ENCODE measurements around the gene RCAN2. TPM values are rescaled to one million over a fixed set of nuclear protein-coding genes. Genes with fewer than 3 reads are reported as not detected.

RCAN2 gene
- total and polyA plus RNA-seq, 2 donors (not counting 1 experiment from before 2014, with no cell fraction given): not detected

DNA sequence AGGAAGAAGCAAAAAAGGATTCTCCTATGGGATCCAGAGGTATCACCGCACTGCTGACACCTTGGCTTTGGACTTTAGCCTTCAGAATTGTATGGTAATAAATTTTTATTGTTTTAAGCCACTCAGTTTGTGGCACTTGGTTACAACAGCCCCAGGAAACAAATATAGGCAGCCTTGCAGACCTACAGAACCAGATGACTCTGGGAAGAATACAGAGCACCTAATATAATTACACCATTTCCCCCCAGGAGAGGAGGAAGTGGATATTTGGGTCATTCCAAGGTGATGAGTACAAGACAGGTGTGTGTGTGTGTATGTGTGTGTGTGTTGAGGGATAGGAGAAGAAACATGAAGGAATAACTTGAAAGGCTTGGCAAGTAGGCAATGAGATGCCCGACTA lies 236.3 kb downstream of the RCAN2 start:
- ATAC-seq (ENCODE audit: low read depth) (no peak), DNase-seq (no peak)
- Mint-ChIP-seq H3K4me1 (no peaks in the 10 kb centered on the region), H3K4me3 (no peak overlapping the region), H3K9me3 (ENCODE audit: insufficient read depth) (peaks cover 3% of the 10 kb centered on the region), H3K27ac (no peak overlapping the region), H3K27me3 (no peaks in the 10 kb centered on the region)
- no peaks in the 10 kb centered on the region for H3K9me3 ChIP-seq (ENCODE audit: control extremely low read depth in 1 of 3, control insufficient read depth in 2 of 3, insufficient read depth in 1 of 3, low read length in 2 of 3)
- H3K4me1 ChIP-seq (ENCODE audit: control insufficient read depth in 2 of 2, insufficient read depth in 2 of 2, low read length in 2 of 2): no peaks in the 10 kb centered on the region
- H3K27ac ChIP-seq (ENCODE audit: low read length in 2 of 2): no peak overlapping the region
- TF ChIP-seq EZH2 (IDR thresholded peaks at IDR 0.05; ENCODE audit: borderline replicate concordance, insufficient read depth, low read depth, low read length, poor library complexity, severe bottlenecking): no peak
- H3K27me3 ChIP-seq (replicated peaks in 1 of 4; ENCODE audit: control extremely low read depth in 1 of 4, control insufficient read depth in 3 of 4, insufficient read depth in 4 of 4, low read length in 3 of 4): peaks cover 0 to 8% (median 1%) of the 10 kb centered on the region in 4 experiments
- CTCF ChIA-PET: no interaction called here
- intact Hi-C loops (cut with micrococcal nuclease): no loop called here
- POLR2A ChIA-PET: no interaction called here
- H3K4me3 ChIP-seq (ENCODE audit: control extremely low read depth in 1 of 5, extremely low read depth in 1 of 5, insufficient read depth in 1 of 5, low read depth in 2 of 5, low read length in 4 of 5): no peak overlapping the region
- H3K79me2 ChIP-seq (ENCODE audit: control insufficient read depth, insufficient read depth, low read length): no peaks in the 10 kb centered on the region
- no peak overlapping the region for H3K4me2 ChIP-seq (replicated peaks; ENCODE audit: low read depth, low read length, poor library complexity, severe bottlenecking)
- no peaks in the 10 kb centered on the region for H3K36me3 ChIP-seq (replicated peaks in 1 of 2; ENCODE audit: control extremely low read depth in 1 of 2, control insufficient read depth in 1 of 2, extremely low read depth in 1 of 2, insufficient read depth in 2 of 2, low read length in 1 of 2)
- no peak overlapping the region for H2AFZ ChIP-seq (ENCODE audit: insufficient read depth, low read depth, low read length, poor library complexity, severe bottlenecking)
- 96% methylated on average over 2 of the region's 2 CpGs for WGBS (ENCODE audit: insufficient coverage)
- no peaks in the 10 kb centered on the region for H4K20me1 ChIP-seq (ENCODE audit: control insufficient read depth, insufficient read depth, low read length, poor library complexity, severe bottlenecking)
- no peak overlapping the region for H3K9ac ChIP-seq (ENCODE audit: low read length)

DNA sequence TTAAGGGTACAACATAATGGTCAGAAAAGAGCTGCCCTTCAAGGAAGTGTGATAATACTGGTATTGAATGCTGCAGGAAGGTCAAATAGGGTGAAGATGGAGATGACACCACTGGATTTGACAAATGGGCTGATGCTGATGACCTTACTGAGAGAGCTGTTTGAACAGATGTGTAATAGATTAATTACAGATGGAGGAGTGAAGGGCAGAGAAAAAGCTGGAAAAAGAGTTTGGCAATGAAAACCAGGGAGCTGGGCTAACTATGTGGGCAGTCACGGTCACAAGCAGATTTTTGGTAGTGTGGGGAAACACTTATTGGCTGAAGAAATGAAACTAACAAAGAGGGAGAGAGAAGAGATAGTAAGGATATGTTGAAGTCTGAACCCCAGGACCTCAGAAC lies 236.9 kb downstream of the RCAN2 start:
- no peaks in the 10 kb centered on the region for H3K9me3 ChIP-seq (ENCODE audit: control extremely low read depth in 1 of 3, control insufficient read depth in 2 of 3, insufficient read depth in 1 of 3, low read length in 2 of 3)
- H3K4me3 Mint-ChIP-seq: no peak overlapping the region
- WGBS (ENCODE audit: insufficient coverage): 79% methylated on average over 1 of the region's 1 CpG
- ChIA-PET CTCF (no interaction called here), POLR2A (no interaction called here)
- TF ChIP-seq EZH2 (IDR thresholded peaks at IDR 0.05; ENCODE audit: borderline replicate concordance, insufficient read depth, low read depth, low read length, poor library complexity, severe bottlenecking): no peak
- TF ChIP-seq, protein P1, sequence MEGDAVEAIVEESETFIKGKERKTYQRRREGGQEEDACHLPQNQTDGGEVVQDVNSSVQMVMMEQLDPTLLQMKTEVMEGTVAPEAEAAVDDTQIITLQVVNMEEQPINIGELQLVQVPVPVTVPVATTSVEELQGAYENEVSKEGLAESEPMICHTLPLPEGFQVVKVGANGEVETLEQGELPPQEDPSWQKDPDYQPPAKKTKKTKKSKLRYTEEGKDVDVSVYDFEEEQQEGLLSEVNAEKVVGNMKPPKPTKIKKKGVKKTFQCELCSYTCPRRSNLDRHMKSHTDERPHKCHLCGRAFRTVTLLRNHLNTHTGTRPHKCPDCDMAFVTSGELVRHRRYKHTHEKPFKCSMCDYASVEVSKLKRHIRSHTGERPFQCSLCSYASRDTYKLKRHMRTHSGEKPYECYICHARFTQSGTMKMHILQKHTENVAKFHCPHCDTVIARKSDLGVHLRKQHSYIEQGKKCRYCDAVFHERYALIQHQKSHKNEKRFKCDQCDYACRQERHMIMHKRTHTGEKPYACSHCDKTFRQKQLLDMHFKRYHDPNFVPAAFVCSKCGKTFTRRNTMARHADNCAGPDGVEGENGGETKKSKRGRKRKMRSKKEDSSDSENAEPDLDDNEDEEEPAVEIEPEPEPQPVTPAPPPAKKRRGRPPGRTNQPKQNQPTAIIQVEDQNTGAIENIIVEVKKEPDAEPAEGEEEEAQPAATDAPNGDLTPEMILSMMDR (IDR thresholded peaks at IDR 0.05): no peak
- H4K20me1 ChIP-seq (ENCODE audit: control insufficient read depth, insufficient read depth, low read length, poor library complexity, severe bottlenecking): no peaks in the 10 kb centered on the region
- no peaks in the 10 kb centered on the region for H3K36me3 ChIP-seq (replicated peaks in 1 of 2; ENCODE audit: control extremely low read depth in 1 of 2, control insufficient read depth in 1 of 2, extremely low read depth in 1 of 2, insufficient read depth in 2 of 2, low read length in 1 of 2)
- peaks cover 3% of the 10 kb centered on the region for H3K9me3 Mint-ChIP-seq (ENCODE audit: insufficient read depth)
- H3K9ac ChIP-seq (ENCODE audit: low read length): no peak overlapping the region
- no peak overlapping the region for H3K27ac ChIP-seq (ENCODE audit: low read length in 2 of 2)
- no peaks in the 10 kb centered on the region for H3K27me3 Mint-ChIP-seq
- no peak for DNase-seq
- H3K79me2 ChIP-seq (ENCODE audit: control insufficient read depth, insufficient read depth, low read length): no peaks in the 10 kb centered on the region
- H3K4me1 ChIP-seq (ENCODE audit: control insufficient read depth in 2 of 2, insufficient read depth in 2 of 2, low read length in 2 of 2): no peaks in the 10 kb centered on the region
- intact Hi-C loops (cut with micrococcal nuclease): no loop called here
- peaks cover 0 to 8% (median 1%) of the 10 kb centered on the region in 4 experiments for H3K27me3 ChIP-seq (replicated peaks in 1 of 4; ENCODE audit: control extremely low read depth in 1 of 4, control insufficient read depth in 3 of 4, insufficient read depth in 4 of 4, low read length in 3 of 4)
- no peak overlapping the region for H2AFZ ChIP-seq (ENCODE audit: insufficient read depth, low read depth, low read length, poor library complexity, severe bottlenecking)
- ATAC-seq (ENCODE audit: low read depth): no peak
- H3K4me2 ChIP-seq (replicated peaks; ENCODE audit: low read depth, low read length, poor library complexity, severe bottlenecking): no peak overlapping the region
- no peak overlapping the region for H3K27ac Mint-ChIP-seq
- H3K4me1 Mint-ChIP-seq: no peaks in the 10 kb centered on the region
- H3K4me3 ChIP-seq (ENCODE audit: control extremely low read depth in 1 of 5, extremely low read depth in 1 of 5, insufficient read depth in 1 of 5, low read depth in 2 of 5, low read length in 4 of 5): no peak overlapping the region

Measured in B cell (primary cell).